ENCODE data around the gene AURKA. TPM values are rescaled to one million over a fixed set of nuclear protein-coding genes. Genes with fewer than 3 reads are reported as not detected.
A peak's percentile ranks its signal among the peaks of the same experiment; 100 is the strongest.
"Not testable (repeated sequence)": the region's sequence is repeated elsewhere in the genome, so short reads cannot be mapped to it uniquely, and the experiment has no call there.

AURKA gene
- total RNA-seq, 1 donor from 2014 or later, result 5.7 TPM

- peak; percentile 86 for DNase-seq (ENCODE audit: low read depth)
These were observed 30.2 kb upstream of the AURKA start for GRCh38 chr20:56422076-56422823.

- DNase-seq (ENCODE audit: low read depth), result no peak
These were observed 29.1 kb upstream of the AURKA start for GRCh38 chr20:56420940-56421688.

GRCh38 chr20:56420028-56420427 is 28.0 kb upstream of the AURKA start:
- DNase-seq (ENCODE audit: low read depth), result no peak

GRCh38 chr20:56418385-56418861 is 26.4 kb upstream of the AURKA start:
- DNase-seq (ENCODE audit: low read depth), result no peak

- DNase-seq (ENCODE audit: low read depth), result no peak
These were observed 25.9 kb upstream of the AURKA start for GRCh38 chr20:56417911-56418310.

GRCh38 chr20:56417402-56417801 is 25.4 kb upstream of the AURKA start:
- DNase-seq (ENCODE audit: low read depth), result no peak

GRCh38 chr20:56414842-56415765 is 23.1 kb upstream of the AURKA start:
- DNase-seq (ENCODE audit: low read depth), result no peak

GRCh38 chr20:56412949-56413348 is 20.9 kb upstream of the AURKA start:
- no peak for DNase-seq (ENCODE audit: low read depth)

GRCh38 chr20:56412473-56412790 is 20.4 kb upstream of the AURKA start:
- no peak for DNase-seq (ENCODE audit: low read depth)

GRCh38 chr20:56411759-56412472 is 19.9 kb upstream of the AURKA start, which contains the start of gene CASS4:
CASS4 (plus strand) TSS chr20:56412260; CDS start chr20:56412459, 199 bp downstream.
- DNase-seq (ENCODE audit: low read depth), result no peak

GRCh38 chr20:56411287-56411686 is 19.3 kb upstream of the AURKA start:
- DNase-seq (ENCODE audit: low read depth), result not testable (repeated sequence)

- DNase-seq (ENCODE audit: low read depth), result no peak
These were observed 17.9 kb upstream of the AURKA start for GRCh38 chr20:56409956-56410355.

GRCh38 chr20:56409521-56409920 is 17.5 kb upstream of the AURKA start:
- no peak for DNase-seq (ENCODE audit: low read depth)

GRCh38 chr20:56406910-56407309 is 14.9 kb upstream of the AURKA start:
- no peak for DNase-seq (ENCODE audit: low read depth)

- not testable (repeated sequence) for DNase-seq (ENCODE audit: low read depth)
These were observed 13.3 kb upstream of the AURKA start for GRCh38 chr20:56405356-56405755.

GRCh38 chr20:56403465-56403864 is 11.4 kb upstream of the AURKA start:
- DNase-seq (ENCODE audit: low read depth), result no peak

GRCh38 chr20:56400001-56400640 is 8.1 kb upstream of the AURKA start:
- peak; percentile 82 for DNase-seq (ENCODE audit: low read depth)

GRCh38 chr20:56395166-56395565 is 3.2 kb upstream of the AURKA start:
- DNase-seq (ENCODE audit: low read depth), result peak; percentile 82

GRCh38 chr20:56393653-56394052 is 1.6 kb upstream of the AURKA start:
- DNase-seq (ENCODE audit: low read depth), result no peak

GRCh38 chr20:56392881-56393482 is 967 bp upstream of the AURKA start:
- no peak for DNase-seq (ENCODE audit: low read depth)
